HG02763 (cell line): ENCODE data around the gene HERC6.
"Not testable (repeated sequence)": the region's sequence is repeated elsewhere in the genome, so short reads cannot be mapped to it uniquely, and the experiment has no call there.

Experiments used
- ATAC-seq: cut with Tn5 transposase; IDR thresholded peaks from one replicate; pipeline ENCODE4 v1.9.1; 2021; ENCODE audit warnings: mild to moderate bottlenecking, moderate library complexity; ENCODE audit not compliant: unreplicated experiment

HERC6 gene

GRCh38 chr4:88382621-88383020 is 4.0 kb downstream of the HERC6 start:
- ATAC-seq, result peak; percentile 32

- no peak for ATAC-seq
These were observed 11.5 kb downstream of the HERC6 start for GRCh38 chr4:88390128-88390527.

- ATAC-seq, result no peak
These were observed 13.1 kb downstream of the HERC6 start for GRCh38 chr4:88391703-88392102.

GRCh38 chr4:88396681-88397080 is 18.0 kb downstream of the HERC6 start:
- ATAC-seq, result no peak

GRCh38 chr4:88398381-88398780 is 19.7 kb downstream of the HERC6 start:
- no peak for ATAC-seq

- ATAC-seq, result no peak
These were observed 30.6 kb downstream of the HERC6 start for GRCh38 chr4:88409206-88409605.

- ATAC-seq, result no peak
These were observed 31.1 kb downstream of the HERC6 start for GRCh38 chr4:88409789-88410188.

- no peak for ATAC-seq
These were observed 32.9 kb downstream of the HERC6 start for GRCh38 chr4:88411491-88412096.

- no peak for ATAC-seq
These were observed 35.1 kb downstream of the HERC6 start for GRCh38 chr4:88413801-88414200.

GRCh38 chr4:88414755-88415154 is 36.1 kb downstream of the HERC6 start:
- ATAC-seq, result no peak

GRCh38 chr4:88415982-88416381 is 37.3 kb downstream of the HERC6 start:
- no peak for ATAC-seq

GRCh38 chr4:88418411-88418810 is 39.8 kb downstream of the HERC6 start:
- no peak for ATAC-seq

- no peak for ATAC-seq
These were observed 41.2 kb downstream of the HERC6 start for GRCh38 chr4:88419874-88420273.

- ATAC-seq, result no peak
These were observed 42.2 kb downstream of the HERC6 start for GRCh38 chr4:88420844-88421243.

GRCh38 chr4:88422403-88422802 is 43.8 kb downstream of the HERC6 start:
- ATAC-seq, result no peak

GRCh38 chr4:88429401-88429800 is 50.7 kb downstream of the HERC6 start:
- ATAC-seq, result no peak

- no peak for ATAC-seq
These were observed 57.5 kb downstream of the HERC6 start for GRCh38 chr4:88435987-88436693.

- ATAC-seq, result not testable (repeated sequence)
These were observed 59.2 kb downstream of the HERC6 start for GRCh38 chr4:88437873-88438272.

GRCh38 chr4:88439161-88439760 is 60.6 kb downstream of the HERC6 start:
- ATAC-seq, result no peak

GRCh38 chr4:88440146-88440545 is 61.5 kb downstream of the HERC6 start:
- ATAC-seq, result no peak

GRCh38 chr4:88441696-88442095 is 63.0 kb downstream of the HERC6 start:
- ATAC-seq, result no peak

- no peak for ATAC-seq
These were observed 64.1 kb downstream of the HERC6 start for GRCh38 chr4:88442689-88443191.
